OCI-LY7 (cell line): Measurements from ENCODE around the gene EYA2. TPM values are rescaled to one million over a fixed set of nuclear protein-coding genes. Genes with fewer than 3 reads are reported as not detected.

Experiments used
- BruUV-seq: library from RNA; stranded (reverse); fragments of 400-500 nt; replicated peaks from 2 replicates; lab custom pipeline; 2021; lab: Mats Ljungman, UMichigan
- CTCF ChIA-PET: fragments of 300-600 bp; sonication (Branson Sonifier 250); formaldehyde crosslinking; loops from one replicate; lab custom pipeline; 2022; ENCODE audit warnings: antibody characterized with exemption; ENCODE audit not compliant: unreplicated experiment; lab: Charles Lee
- POLR2A ChIA-PET: fragments of 300-600 bp; sonication (Branson Sonifier 250); formaldehyde crosslinking; loops from one replicate; lab custom pipeline; 2022; ENCODE audit warnings: antibody characterized with exemption; lab: Charles Lee
- DNase-seq: peaks from one replicate; pipeline ENCODE4 v3.0.0-alpha.2; 2015; ENCODE audit warnings: low spot score
- H2AFZ ChIP-seq: fragments of 200-600 bp; sonication (generic), shearing (Covaris generic); 2 replicates; pipeline ENCODE4 v1.6.1; 2014; ENCODE audit warnings: mild to moderate bottlenecking, antibody characterized with exemption, low read length, moderate library complexity
- H3K27ac ChIP-seq: fragments of 200-600 bp; sonication (generic); 2 replicates; pipeline ENCODE4 v1.5.1; 2014; ENCODE audit warnings: mixed run types, low read depth, mild to moderate bottlenecking, moderate library complexity, low read length, inconsistent platforms; ENCODE audit not compliant: poor library complexity, severe bottlenecking
- H3K36me3 ChIP-seq: fragments of 200-600 bp; sonication (generic); 2 replicates; pipeline ENCODE4 v1.6.1; 2014; ENCODE audit warnings: mild to moderate bottlenecking, antibody characterized with exemption, low read length, moderate library complexity, mixed read lengths; ENCODE audit not compliant: insufficient read depth
- H3K4me1 ChIP-seq: fragments of 200-600 bp; sonication (generic); 2 replicates; pipeline ENCODE4 v1.5.1; 2014; ENCODE audit warnings: mild to moderate bottlenecking, low read length; ENCODE audit not compliant: insufficient read depth, poor library complexity, severe bottlenecking
- H3K4me2 ChIP-seq: fragments of 200-600 bp; sonication (generic); 2 replicates; pipeline ENCODE4 v1.6.1; 2014; ENCODE audit warnings: mild to moderate bottlenecking, low read length
- H3K4me3 ChIP-seq: fragments of 200-600 bp; sonication (generic); 2 replicates; pipeline ENCODE4 v1.5.1; 2014; ENCODE audit warnings: mild to moderate bottlenecking, low read depth, low read length; ENCODE audit not compliant: poor library complexity, severe bottlenecking
- H3K79me2 ChIP-seq: fragments of 200-600 bp; sonication (generic); 2 replicates; pipeline ENCODE4 v1.6.1; 2016; ENCODE audit warnings: low read depth, mild to moderate bottlenecking, low read length, moderate library complexity, mixed read lengths; ENCODE audit not compliant: insufficient read depth
- H3K9me2 ChIP-seq: fragments of 200-600 bp; sonication (generic); 2 replicates; pipeline ENCODE4 v1.6.1; 2016; ENCODE audit warnings: mild to moderate bottlenecking, low read length, mixed read lengths; ENCODE audit not compliant: insufficient read depth
- H3K9me3 ChIP-seq: fragments of 200-600 bp; sonication (generic); 2 replicates; pipeline ENCODE4 v1.6.1; 2014; ENCODE audit warnings: mild to moderate bottlenecking, mixed run types, low read length, mixed read lengths
- H4K20me1 ChIP-seq: fragments of 200-600 bp; sonication (generic); 2 replicates; pipeline ENCODE4 v1.6.1; 2014; ENCODE audit warnings: mild to moderate bottlenecking, antibody characterized with exemption, low read length, moderate library complexity, mixed read lengths; ENCODE audit not compliant: insufficient read depth
- EZH2phosphoT487 ChIP-seq: fragments of 200-600 bp; sonication (generic); IDR thresholded peaks from 2 replicates; pipeline ENCODE4 v1.6.1; 2018; ENCODE audit warnings: low read depth, borderline replicate concordance, mild to moderate bottlenecking, mixed run types, antibody characterized with exemption, low read length, moderate library complexity, mixed read lengths
- intact Hi-C: fragments of 100-400 bp; cut with micrococcal nuclease; formaldehyde crosslinking; loops from one replicate; pipeline ENCODE4 v1.10.0; 2022; ENCODE audit not compliant: unreplicated experiment
- total RNA-seq, 2 experiments: library from RNA; depleted of rRNA in 1 of 2; stranded (reverse); fragments of >200 nt in 1 of 2; shearing (Covaris generic) in 1 of 2; gene quantifications; 2 replicates each; pipeline ENCODE4 v1.2.3, GENCODE V29; 2014 to 2022
- TF ChIP-seq, protein P1 (sequence below): fragments of 200-600 bp; sonication (generic); conservative IDR thresholded peaks from 2 replicates; pipeline ENCODE4 v1.5.1; 2014; ENCODE audit warnings: mild to moderate bottlenecking, antibody characterized with exemption, low read length, moderate library complexity, mixed read lengths

EYA2 gene
- total RNA-seq, 2 experiments from 2014 or later, result not detected

GRCh38 chr20:47235853-47236638, 341.4 kb downstream of the EYA2 start:
- no peak for DNase-seq

DNA sequence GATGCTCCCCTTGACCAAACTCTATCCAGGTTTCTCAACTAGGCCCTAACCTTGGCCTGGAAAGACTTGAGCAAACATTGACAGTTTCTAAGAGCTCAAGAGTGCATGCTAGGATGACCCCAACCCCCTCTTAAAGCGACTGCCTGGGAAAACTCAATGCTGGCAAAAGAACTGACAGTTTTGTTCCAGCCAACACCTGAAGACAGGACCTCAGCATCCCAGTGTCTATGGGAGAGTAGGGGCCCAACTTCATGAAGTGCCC, 341.9 kb downstream of the EYA2 start:
- DNase-seq, result no peak
- no peak overlapping the region for H3K4me2 ChIP-seq
- no peak overlapping the region for H3K27ac ChIP-seq
- CTCF ChIA-PET, result no interaction called here
- H2AFZ ChIP-seq, result no peak overlapping the region
- H3K4me1 ChIP-seq, result no peaks in the 10 kb centered on the region
- TF ChIP-seq, protein P1, sequence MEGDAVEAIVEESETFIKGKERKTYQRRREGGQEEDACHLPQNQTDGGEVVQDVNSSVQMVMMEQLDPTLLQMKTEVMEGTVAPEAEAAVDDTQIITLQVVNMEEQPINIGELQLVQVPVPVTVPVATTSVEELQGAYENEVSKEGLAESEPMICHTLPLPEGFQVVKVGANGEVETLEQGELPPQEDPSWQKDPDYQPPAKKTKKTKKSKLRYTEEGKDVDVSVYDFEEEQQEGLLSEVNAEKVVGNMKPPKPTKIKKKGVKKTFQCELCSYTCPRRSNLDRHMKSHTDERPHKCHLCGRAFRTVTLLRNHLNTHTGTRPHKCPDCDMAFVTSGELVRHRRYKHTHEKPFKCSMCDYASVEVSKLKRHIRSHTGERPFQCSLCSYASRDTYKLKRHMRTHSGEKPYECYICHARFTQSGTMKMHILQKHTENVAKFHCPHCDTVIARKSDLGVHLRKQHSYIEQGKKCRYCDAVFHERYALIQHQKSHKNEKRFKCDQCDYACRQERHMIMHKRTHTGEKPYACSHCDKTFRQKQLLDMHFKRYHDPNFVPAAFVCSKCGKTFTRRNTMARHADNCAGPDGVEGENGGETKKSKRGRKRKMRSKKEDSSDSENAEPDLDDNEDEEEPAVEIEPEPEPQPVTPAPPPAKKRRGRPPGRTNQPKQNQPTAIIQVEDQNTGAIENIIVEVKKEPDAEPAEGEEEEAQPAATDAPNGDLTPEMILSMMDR, result no peak
- no peak for TF ChIP-seq EZH2phosphoT487
- peaks cover 91% of the 10 kb centered on the region for H3K36me3 ChIP-seq
- no peaks in the 10 kb centered on the region for H3K9me3 ChIP-seq
- no TSS peak for BruUV-seq
- POLR2A ChIA-PET, result no interaction called here
- no peaks in the 10 kb centered on the region for H3K79me2 ChIP-seq
- H4K20me1 ChIP-seq, result no peaks in the 10 kb centered on the region
- no peaks in the 10 kb centered on the region for H3K9me2 ChIP-seq
- H3K4me3 ChIP-seq, result no peak overlapping the region
- intact Hi-C loops, result no loop called here

More at GRCh38 chr20:47235853-47236638, 341.4 kb downstream of the EYA2 start:
- H3K9me2 ChIP-seq, result no peaks in the 10 kb centered on the region
- BruUV-seq, result no TSS peak
- no peak for TF ChIP-seq EZH2phosphoT487
- TF ChIP-seq, protein P1, result no peak
- no peak overlapping the region for H3K4me2 ChIP-seq
- H3K79me2 ChIP-seq, result no peaks in the 10 kb centered on the region
- H3K9me3 ChIP-seq, result no peaks in the 10 kb centered on the region
- CTCF ChIA-PET, result no interaction called here
- no peaks in the 10 kb centered on the region for H4K20me1 ChIP-seq
- H3K36me3 ChIP-seq, result peaks cover 93% of the 10 kb centered on the region
- H2AFZ ChIP-seq, result no peak overlapping the region
- POLR2A ChIA-PET, result no interaction called here
- no peak overlapping the region for H3K27ac ChIP-seq
- no peaks in the 10 kb centered on the region for H3K4me1 ChIP-seq
- intact Hi-C loops, result no loop called here
- no peak overlapping the region for H3K4me3 ChIP-seq

DNA sequence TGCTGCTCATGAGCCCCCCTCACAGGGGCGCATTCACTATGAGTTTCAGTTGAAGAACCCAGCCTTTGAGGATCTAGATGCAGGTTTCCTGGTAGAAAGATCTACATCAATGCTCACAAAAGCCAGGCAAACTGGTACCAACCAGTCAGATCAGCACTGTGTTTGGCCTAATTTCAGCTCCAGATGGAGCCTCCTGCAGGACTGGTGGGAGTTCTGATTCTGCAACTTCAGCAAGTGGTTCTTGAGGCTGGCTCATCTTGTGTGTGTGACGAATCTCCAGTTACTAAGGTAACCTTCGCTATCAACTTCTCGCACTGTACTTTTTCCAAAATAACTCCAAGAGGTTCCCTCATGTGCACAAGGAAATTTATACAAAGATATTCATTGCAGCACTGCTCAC, 343.1 kb downstream of the EYA2 start:
- H4K20me1 ChIP-seq, result no peaks in the 10 kb centered on the region
- ChIA-PET CTCF (no interaction called here), POLR2A (no interaction called here)

More for the DNA sequence above, 343.1 kb downstream of the EYA2 start:
- Histone ChIP-seq H3K4me1 (no peaks in the 10 kb centered on the region), H3K4me2 (no peak overlapping the region), H3K27ac (no peak overlapping the region), H2AFZ (no peak overlapping the region), H3K4me3 (no peak overlapping the region), H3K9me3 (no peaks in the 10 kb centered on the region), H3K36me3 (peaks cover 93% of the 10 kb centered on the region), H3K79me2 (peaks cover 4% of the 10 kb centered on the region; the same call in 1 of the 2 replicates), H3K9me2 (no peaks in the 10 kb centered on the region)
- TF ChIP-seq, protein P1, result no peak
- TF ChIP-seq EZH2phosphoT487, result no peak
- BruUV-seq, result no TSS peak
- no peak for DNase-seq
- intact Hi-C loops, result no loop called here
